NCI-H128 (cell line): ENCODE data around the gene RBM39.
"Not testable (repeated sequence)": the region's sequence is repeated elsewhere in the genome, so short reads cannot be mapped to it uniquely, and the experiment has no call there.

Source experiments
- DNase-seq: peaks from one replicate; lab custom pipeline; 2025; ENCODE audit not compliant: unreplicated experiment; lab: John Stamatoyannopoulos, UW

The RBM39 gene

GRCh38 chr20:35706591-35707529 lies 35.2 kb downstream of the RBM39 start:
- DNase-seq = not testable (repeated sequence)

- not testable (repeated sequence) for DNase-seq
Observed at GRCh38 chr20:35705894-35706293, 36.2 kb downstream of the RBM39 start.

GRCh38 chr20:35704514-35705261 lies 37.4 kb downstream of the RBM39 start:
- no peak for DNase-seq

- no peak for DNase-seq
Observed at GRCh38 chr20:35702824-35703695, 39.0 kb downstream of the RBM39 start.

GRCh38 chr20:35702051-35702823 lies 39.8 kb downstream of the RBM39 start:
- no peak for DNase-seq

GRCh38 chr20:35700625-35701148 lies 41.4 kb downstream of the RBM39 start:
- no peak for DNase-seq

- no peak for DNase-seq
Observed at GRCh38 chr20:35699957-35700624, 42.0 kb downstream of the RBM39 start.

GRCh38 chr20:35699127-35699956 lies 42.7 kb downstream of the RBM39 start, which contains the start of the genes NFS1 and ROMO1:
NFS1 (minus strand) TSS chr20:35699352; CDS start chr20:35699288, 64 bp downstream.
ROMO1 (plus strand) TSS chr20:35699405; CDS start chr20:35699633, 228 bp downstream.
- peak; percentile 77 for DNase-seq

GRCh38 chr20:35698298-35699126 lies 43.5 kb downstream of the RBM39 start:
- DNase-seq = no peak

GRCh38 chr20:35697696-35698297 lies 44.3 kb downstream of the RBM39 start:
- DNase-seq = no peak

- DNase-seq = no peak
Observed at GRCh38 chr20:35695978-35696377, 46.1 kb downstream of the RBM39 start.

GRCh38 chr20:35695245-35695749 lies 46.8 kb downstream of the RBM39 start:
- DNase-seq = no peak

- DNase-seq = no peak
Observed at GRCh38 chr20:35690265-35690664, 51.8 kb downstream of the RBM39 start.

- not testable (repeated sequence) for DNase-seq
Observed at GRCh38 chr20:35686872-35687271, 55.2 kb downstream of the RBM39 start.

GRCh38 chr20:35685368-35685767 lies 56.7 kb downstream of the RBM39 start:
- not testable (repeated sequence) for DNase-seq

- no peak for DNase-seq
Observed at GRCh38 chr20:35681960-35682359, 60.1 kb downstream of the RBM39 start.
